K562 (cell line): ENCODE measurements around the gene EPHB6. TPM values are rescaled to one million over a fixed set of nuclear protein-coding genes. Genes with fewer than 3 reads are reported as not detected.

ENCODE experiments used
- ATAC-seq: fragments of 200-7000 bp; cut with Tn5 transposase; 3 replicates; pipeline ENCODE4 v1.9.1; 2020; ENCODE audit warnings: moderate library complexity
- BruUV-seq: library from RNA; stranded (reverse); fragments of 400-500 nt; replicated peaks from 2 replicates; lab custom pipeline; 2021; lab: Mats Ljungman, UMichigan
- CTCF ChIA-PET: fragments of 300-600 bp; formaldehyde crosslinking; extraction: SDS; loops from one replicate; lab custom pipeline; 2021; ENCODE audit warnings: low intra/inter-chr PET ratio; lab: Yijun Ruan, JAX
- POLR2A ChIA-PET: fragments of 300-600, 350-650 bp; sonication (Branson Sonifier 250); formaldehyde crosslinking; extraction: SDS; loops from one replicate; lab custom pipeline; 2021; ENCODE audit warnings: antibody characterized with exemption, inconsistent platforms; lab: Yijun Ruan, JAX
- DNase-seq, 4 experiments: peaks; one replicate each; pipeline versions ENCODE4 v3.0.0 to v3.0.0-alpha.2; 2011 to 2018; ENCODE audit warnings: low spot score in 3 of 4, mixed read lengths in 3 of 4; ENCODE audit errors: extremely low read depth in 1 of 4
- FAIRE-seq: peaks from 2 replicates; lab custom pipeline; 2011; peaks lifted over from hg19 to GRCh38; lab: Jason Lieb, UNC
- H2AFZ ChIP-seq: 2 replicates; pipeline ENCODE4 v1.6.0; 2011; ENCODE audit warnings: low read depth, low read length, control low read depth, inconsistent platforms
- H3K27ac ChIP-seq: fragments of 200-600 bp; 3 replicates; pipeline ENCODE4 v1.8.0; 2011; ENCODE audit warnings: low read depth, mild to moderate bottlenecking, control low read depth, inconsistent platforms, low read length, moderate library complexity, mixed read lengths; ENCODE audit errors: extremely low read depth
- H3K27me3 ChIP-seq, 2 experiments: fragments of 300-600 bp in 1 of 2; 2 replicates in 1 of 2; 3 replicates in 1 of 2; pipeline versions ENCODE4 v1.6.0 to v1.8.0; 2011; ENCODE audit warnings: inconsistent platforms in 2 of 2, low read length in 2 of 2, mild to moderate bottlenecking in 1 of 2, mixed read lengths in 1 of 2, moderate library complexity in 1 of 2; ENCODE audit not compliant: control insufficient read depth in 2 of 2, insufficient read depth in 2 of 2
- H3K36me3 ChIP-seq: fragments of 300-600 bp; 3 replicates; pipeline ENCODE4 v1.8.0; 2011; ENCODE audit warnings: mild to moderate bottlenecking, low read length, inconsistent platforms; ENCODE audit not compliant: control insufficient read depth, insufficient read depth
- H3K4me1 ChIP-seq, 2 experiments: fragments of 200-600 bp in 1 of 2; replicated peaks in 1 of 2; 2 replicates in 1 of 2; 3 replicates in 1 of 2; pipeline versions ENCODE4 v1.5.1 to v1.8.0; 2011; ENCODE audit warnings: inconsistent platforms in 2 of 2, low read length in 2 of 2, mild to moderate bottlenecking in 1 of 2, mixed read lengths in 1 of 2, moderate library complexity in 1 of 2; ENCODE audit not compliant: control insufficient read depth in 2 of 2, insufficient read depth in 2 of 2
- H3K4me2 ChIP-seq: 2 replicates; pipeline ENCODE4 v1.6.1; 2011; ENCODE audit warnings: low read length, control low read depth, inconsistent platforms, mixed read lengths; ENCODE audit not compliant: insufficient read depth
- H3K4me3 ChIP-seq: fragments of 200-600 bp; sonication (generic), shearing (Covaris generic); 2 replicates; pipeline ENCODE4 v1.5.1; 2016; ENCODE audit warnings: control low read depth, inconsistent platforms
- H3K79me2 ChIP-seq: fragments of 200-600 bp; 3 replicates; pipeline ENCODE4 v1.8.0; 2011; ENCODE audit warnings: low read length, inconsistent platforms; ENCODE audit not compliant: control insufficient read depth, insufficient read depth
- H3K9ac ChIP-seq, 2 experiments: 2 replicates each; pipeline versions ENCODE4 v1.6.0 to v1.6.1; 2011; ENCODE audit warnings: low read depth in 2 of 2, low read length in 2 of 2, control low read depth in 1 of 2, inconsistent platforms in 1 of 2, mild to moderate bottlenecking in 1 of 2, mixed read lengths in 1 of 2; ENCODE audit not compliant: insufficient read depth in 1 of 2
- H3K9me1 ChIP-seq: one replicate; pipeline ENCODE4 v1.6.0; 2011; ENCODE audit warnings: inconsistent platforms, mild to moderate bottlenecking, low read length, moderate library complexity; ENCODE audit not compliant: control insufficient read depth, insufficient read depth
- H3K9me3 ChIP-seq: replicated peaks from 2 replicates; pipeline ENCODE4 v1.5.1; 2011; ENCODE audit warnings: low read depth, low read length, inconsistent platforms; ENCODE audit not compliant: control insufficient read depth, insufficient read depth
- H4K20me1 ChIP-seq: replicated peaks from 2 replicates; pipeline ENCODE4 v1.6.1; 2011; ENCODE audit warnings: low read length, inconsistent platforms, mixed read lengths; ENCODE audit not compliant: control insufficient read depth, insufficient read depth
- BRF1 ChIP-seq: IDR thresholded peaks from 3 replicates; pipeline ENCODE4 v1.6.1; 2011; ENCODE audit warnings: borderline replicate concordance, mild to moderate bottlenecking; ENCODE audit not compliant: insufficient read length; ENCODE audit errors: extremely low read depth
- EGR1 ChIP-seq: fragments of 450-650 bp; conservative IDR thresholded peaks from 2 replicates; pipeline ENCODE4 v1.6.1; 2017; ENCODE audit warnings: mild to moderate bottlenecking
- HNRNPUL1 ChIP-seq: fragments of 200-400 bp; formaldehyde crosslinking; IDR thresholded peaks from 2 replicates; pipeline ENCODE4 v1.6.1; 2017; ENCODE audit warnings: low read length
- MBD2 ChIP-seq: sonication (generic); IDR thresholded peaks from 2 replicates; pipeline ENCODE4 v1.6.1; 2016; ENCODE audit warnings: low read depth, borderline replicate concordance
- NRF1 ChIP-seq, 2 experiments: fragments of 450-650 bp; IDR thresholded peaks in 1 of 2; conservative IDR thresholded peaks in 1 of 2; 2 replicates each; pipeline ENCODE4 v1.6.1; 2014; ENCODE audit warnings: mild to moderate bottlenecking in 2 of 2
- POLR2A ChIP-seq: fragments of 450-650 bp; conservative IDR thresholded peaks from 2 replicates; pipeline ENCODE4 v1.6.1; 2016
- SREBF1 ChIP-seq: fragments of 150-350 bp; IDR thresholded peaks from 2 replicates; pipeline ENCODE4 v1.6.1; 2014; ENCODE audit warnings: antibody characterized with exemption, low read depth, low read length, borderline replicate concordance
- XRCC5 ChIP-seq: fragments of 200-400 bp; formaldehyde crosslinking; IDR thresholded peaks from 2 replicates; pipeline ENCODE4 v1.6.1; 2017; ENCODE audit warnings: low read depth, mild to moderate bottlenecking, low read length
- ZNF124 ChIP-seq: sonication (generic); formaldehyde crosslinking; IDR thresholded peaks from 2 replicates; pipeline ENCODE4 v1.8.1; 2022; ENCODE audit warnings: missing genetic modification reagents
- ZNF146 ChIP-seq: IDR thresholded peaks from one replicate; pipeline ENCODE4 v1.6.1; 2018; ENCODE audit warnings: missing compliant biosample characterization; ENCODE audit not compliant: unreplicated experiment
- ZNF263 ChIP-seq: sonication (generic); formaldehyde crosslinking; IDR thresholded peaks from 2 replicates; pipeline ENCODE4 v1.8.0; 2022; ENCODE audit warnings: mild to moderate bottlenecking, missing genetic modification reagents, borderline replicate concordance
- ZNF785 ChIP-seq: fragments of 250-450 bp; sonication (Bioruptor Pico); IDR thresholded peaks from 2 replicates; pipeline ENCODE4 v1.4.0; 2020; ENCODE audit warnings: mild to moderate bottlenecking
- WGBS: fragments of 100-300 bp; shearing (Covaris generic); methylation state at CpG from one replicate; pipeline ENCODE4 v1.1.6; 2016; ENCODE audit warnings: low coverage, mixed read lengths; ENCODE audit not compliant: insufficient coverage; ENCODE audit errors: missing lambda C conversion rate; 5-methylcytosine and 5-hydroxymethylcytosine counted together
- in situ Hi-C: fragments of 300-500 bp; cut with MboI; formaldehyde crosslinking; loops from 4 replicates; pipeline ENCODE4 v1.15.0; 2018; ENCODE audit warnings: inconsistent platforms, mixed read lengths
- intact Hi-C: fragments of 100-400 bp; cut with micrococcal nuclease; formaldehyde crosslinking; loops from 2 replicates; pipeline ENCODE4 v1.14.2; 2022
- polyA plus RNA-seq, 8 experiments: library from polyadenylated mRNA; depleted of rRNA in 4 of 8; stranded (reverse) in 5 of 8; unstranded in 3 of 8; fragments of >200 nt; fragmentation: Nextera tagmentation in 2 of 8; fragmentation: Illumina TruSeq in 1 of 8; extraction: Ambion mirVana in 2 of 8; extraction: Trizol in 1 of 8; gene quantifications; 2 replicates each; pipeline versions ENCODE4 v1.2.1 to v1.2.3, GENCODE V29; 2011 to 2014; ENCODE audit warnings: inconsistent platforms in 1 of 8, missing spikeins in 1 of 8
- total RNA-seq, 7 experiments: library from RNA; depleted of rRNA in 6 of 7; stranded (reverse); fragments of >200 nt in 6 of 7; fragmentation: Illumina TruSeq in 2 of 7; extraction: Trizol in 2 of 7; gene quantifications; 2 replicates each; pipeline versions ENCODE4 v1.2.1 to v1.2.3, GENCODE V29; 2011 to 2021; ENCODE audit warnings: low replicate concordance in 1 of 7
- TF ChIP-seq, protein P1 (sequence below), 2 experiments: fragments of 250-450 bp in 1 of 2; fragments of 450-650 bp in 1 of 2; sonication (Bioruptor Pico) in 1 of 2; IDR thresholded peaks; 2 replicates each; pipeline versions ENCODE4 v1.6.1 to v1.8.0; 2016 to 2021; ENCODE audit warnings: mild to moderate bottlenecking in 2 of 2, moderate library complexity in 2 of 2, missing compliant biosample characterization in 1 of 2, missing genetic modification characterization in 1 of 2
- TF ChIP-seq, protein P2 (sequence below): fragments of 250-450 bp; sonication (Bioruptor Pico); IDR thresholded peaks from 2 replicates; pipeline ENCODE4 v1.5.0; 2021
- TF ChIP-seq, protein P3 (sequence below), 2 experiments: fragments of 450-650 bp; IDR thresholded peaks; 2 replicates each; pipeline ENCODE4 v1.6.1; 2016
- TF ChIP-seq, protein P4 (sequence below): conservative IDR thresholded peaks from 2 replicates; pipeline ENCODE4 v1.6.1; 2011; ENCODE audit warnings: low read depth, mild to moderate bottlenecking, low read length; ENCODE audit not compliant: control insufficient read depth

Gene EPHB6
- total and polyA plus RNA-seq, 9 of the 15 experiments (the other 6 are each of a cell fraction or from before 2014, with no cell fraction given) = 1.4 to 123 (median 7.6) TPM

DNA sequence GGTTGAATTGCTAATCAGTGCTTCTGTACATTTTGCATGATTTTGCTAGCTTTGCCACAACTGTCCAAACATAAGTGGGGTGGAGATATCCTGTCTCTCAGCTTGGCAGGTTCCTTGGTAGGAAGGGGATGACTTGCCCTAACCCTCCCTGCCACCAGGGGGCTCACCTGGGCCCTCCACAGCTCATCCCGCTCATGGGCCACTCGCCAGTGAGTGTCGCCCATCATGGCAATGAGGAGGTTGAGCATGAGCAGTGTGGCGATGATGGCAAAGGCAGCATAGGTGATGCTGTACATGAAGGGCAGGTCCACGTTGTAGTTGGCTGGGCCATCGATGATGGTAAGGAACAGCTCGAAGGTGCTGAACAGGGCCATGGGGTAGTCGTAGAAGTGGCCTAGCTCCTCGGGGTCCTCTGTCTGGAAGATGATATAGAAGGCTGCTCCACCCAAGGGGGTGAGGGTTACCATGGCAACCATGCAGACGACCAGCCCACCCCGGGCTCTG is 18.5 kb downstream of the EPHB6 start (continued):
- TF ChIP-seq, protein P1, sequence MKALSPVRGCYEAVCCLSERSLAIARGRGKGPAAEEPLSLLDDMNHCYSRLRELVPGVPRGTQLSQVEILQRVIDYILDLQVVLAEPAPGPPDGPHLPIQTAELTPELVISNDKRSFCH (CRISPR knock-in tag; IDR thresholded peaks at IDR 0.05) = no peak
- TF ChIP-seq, protein P1 (tag; IDR thresholded peaks at IDR 0.05) = peak; percentile 43; the same call in 1 of the 2 replicates
- TF ChIP-seq ZNF263 (CRISPR knock-in tag) (0 out of 2 replicates have a peak, but pooled peaks have one; percentile 30), ZNF146 (CRISPR knock-in tag) (no peak), XRCC5 (0 out of 2 replicates have a peak, but pooled peaks have one; percentile 56), BRF1 (no peak), HNRNPUL1 (no peak), POLR2A (no peak), NRF1 (conservative IDR thresholded peaks at IDR 0.05 in 1 of 2, IDR thresholded peaks at IDR 0.05 in 1 of 2) (peak in 1 of 2 experiments; percentile 38; a peak in 2 of 4 replicates)

DNA sequence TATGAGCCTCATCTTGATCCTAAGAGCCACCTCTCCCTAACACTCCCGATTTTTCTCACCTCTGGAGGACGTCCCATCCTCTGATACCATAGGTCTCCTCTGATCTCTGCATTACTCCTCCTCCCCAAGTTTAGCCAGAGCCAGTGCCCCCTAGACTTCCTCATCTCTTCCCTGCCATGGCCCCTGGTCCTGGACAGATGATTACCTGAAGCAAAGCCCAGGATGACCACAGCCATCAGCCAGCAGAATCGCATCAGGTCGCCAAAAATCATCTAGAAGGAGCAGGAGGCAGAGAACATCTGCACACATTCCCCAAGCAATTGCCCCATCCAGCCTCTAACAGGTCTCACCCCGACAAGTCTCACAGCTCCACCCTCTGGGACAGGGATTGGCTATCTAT is 19.0 kb downstream of the EPHB6 start:
- Histone ChIP-seq H3K36me3 (no peaks in the 10 kb centered on the region), H3K9me1 (no peaks in the 10 kb centered on the region), H3K27me3 (peaks cover 17 to 72% of the 10 kb centered on the region in 2 experiments), H4K20me1 (0 out of 2 replicates have a peak, but pooled peaks cover 4% of the 10 kb centered on the region), H3K9ac (no peak overlapping the region), H2AFZ (no peak overlapping the region), H3K27ac (no peak overlapping the region), H3K79me2 (no peaks in the 10 kb centered on the region), H3K9me3 (no peaks in the 10 kb centered on the region), H3K4me1 (peaks cover 0 to 5% of the 10 kb centered on the region in 2 experiments; a peak in 1 of 5 replicates), H3K4me2 (no peak overlapping the region), H3K4me3 (no peak overlapping the region)
- in situ Hi-C loops (no loop called here), intact Hi-C loops (loop anchor here (1.0 to 2.0 kb wide), 2 partner anchors 87 to 128 kb away; no protein-coding TSS in a partner anchor)
- ATAC-seq (no peak), FAIRE-seq (no peak), DNase-seq (no peak)
- WGBS = 4% methylated on average over 5 of the region's 5 CpGs
- ChIA-PET CTCF (interaction anchor here (0.6 to 4.6 kb wide), 3 partner anchors 129 to 342 kb away, joined by 3 to 31 read pairs (median 6); no protein-coding TSS in a partner anchor), POLR2A (interaction anchor here (0.7 kb wide), 1 partner anchor 500 kb away, joined by 3 read pairs; no protein-coding TSS in a partner anchor)
- BruUV-seq = no TSS peak
- TF ChIP-seq, protein P2, sequence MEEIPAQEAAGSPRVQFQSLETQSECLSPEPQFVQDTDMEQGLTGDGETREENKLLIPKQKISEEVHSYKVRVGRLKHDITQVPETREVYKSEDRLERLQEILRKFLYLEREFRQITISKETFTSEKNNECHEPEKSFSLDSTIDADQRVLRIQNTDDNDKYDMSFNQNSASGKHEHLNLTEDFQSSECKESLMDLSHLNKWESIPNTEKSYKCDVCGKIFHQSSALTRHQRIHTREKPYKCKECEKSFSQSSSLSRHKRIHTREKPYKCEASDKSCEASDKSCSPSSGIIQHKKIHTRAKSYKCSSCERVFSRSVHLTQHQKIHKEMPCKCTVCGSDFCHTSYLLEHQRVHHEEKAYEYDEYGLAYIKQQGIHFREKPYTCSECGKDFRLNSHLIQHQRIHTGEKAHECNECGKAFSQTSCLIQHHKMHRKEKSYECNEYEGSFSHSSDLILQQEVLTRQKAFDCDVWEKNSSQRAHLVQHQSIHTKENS (CRISPR knock-in tag) = no peak
- TF ChIP-seq SREBF1 (no peak), ZNF785 (CRISPR knock-in tag) (no peak), ZNF124 (CRISPR knock-in tag) (no peak), MBD2 (no peak), EGR1 (no peak)
- TF ChIP-seq, protein P3, sequence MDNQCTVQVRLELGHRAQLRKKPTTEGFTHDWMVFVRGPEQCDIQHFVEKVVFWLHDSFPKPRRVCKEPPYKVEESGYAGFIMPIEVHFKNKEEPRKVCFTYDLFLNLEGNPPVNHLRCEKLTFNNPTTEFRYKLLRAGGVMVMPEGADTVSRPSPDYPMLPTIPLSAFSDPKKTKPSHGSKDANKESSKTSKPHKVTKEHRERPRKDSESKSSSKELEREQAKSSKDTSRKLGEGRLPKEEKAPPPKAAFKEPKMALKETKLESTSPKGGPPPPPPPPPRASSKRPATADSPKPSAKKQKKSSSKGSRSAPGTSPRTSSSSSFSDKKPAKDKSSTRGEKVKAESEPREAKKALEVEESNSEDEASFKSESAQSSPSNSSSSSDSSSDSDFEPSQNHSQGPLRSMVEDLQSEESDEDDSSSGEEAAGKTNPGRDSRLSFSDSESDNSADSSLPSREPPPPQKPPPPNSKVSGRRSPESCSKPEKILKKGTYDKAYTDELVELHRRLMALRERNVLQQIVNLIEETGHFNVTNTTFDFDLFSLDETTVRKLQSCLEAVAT (IDR thresholded peaks at IDR 0.05) = no peak
- TF ChIP-seq, protein P4, sequence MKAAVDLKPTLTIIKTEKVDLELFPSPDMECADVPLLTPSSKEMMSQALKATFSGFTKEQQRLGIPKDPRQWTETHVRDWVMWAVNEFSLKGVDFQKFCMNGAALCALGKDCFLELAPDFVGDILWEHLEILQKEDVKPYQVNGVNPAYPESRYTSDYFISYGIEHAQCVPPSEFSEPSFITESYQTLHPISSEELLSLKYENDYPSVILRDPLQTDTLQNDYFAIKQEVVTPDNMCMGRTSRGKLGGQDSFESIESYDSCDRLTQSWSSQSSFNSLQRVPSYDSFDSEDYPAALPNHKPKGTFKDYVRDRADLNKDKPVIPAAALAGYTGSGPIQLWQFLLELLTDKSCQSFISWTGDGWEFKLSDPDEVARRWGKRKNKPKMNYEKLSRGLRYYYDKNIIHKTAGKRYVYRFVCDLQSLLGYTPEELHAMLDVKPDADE = no peak
